SK-N-SH treated with all-trans-retinoic acid at 6 μM for 48 hours (cell line): ENCODE results near the gene ATP8A2.

ENCODE experiments used
- ATAC-seq: fragments of 200-7000 bp; cut with Tn5 transposase; 3 replicates; pipeline ENCODE4 v1.9.1; 2020; ENCODE audit warnings: mild to moderate bottlenecking, moderate library complexity
- ARNTL ChIP-seq: fragments of 450-650 bp; formaldehyde crosslinking; IDR thresholded peaks from 2 replicates; pipeline ENCODE4 v1.5.0; 2020; ENCODE audit warnings: low read depth, mild to moderate bottlenecking, moderate library complexity, borderline replicate concordance
- BACH2 ChIP-seq: fragments of 250-450 bp; sonication (Bioruptor Pico); IDR thresholded peaks from 2 replicates; pipeline ENCODE4 v1.9.0; 2021; ENCODE audit warnings: mild to moderate bottlenecking, borderline replicate concordance
- CREB5 ChIP-seq: fragments of 250-450 bp; sonication (Bioruptor Pico); IDR thresholded peaks from 2 replicates; pipeline ENCODE4 v1.5.1; 2020; ENCODE audit warnings: low read depth, mild to moderate bottlenecking, moderate library complexity
- CSDC2 ChIP-seq: fragments of 250-450 bp; sonication (Bioruptor Pico); IDR thresholded peaks from 2 replicates; pipeline ENCODE4 v1.5.0; 2020; ENCODE audit warnings: mild to moderate bottlenecking, moderate library complexity
- CSRNP3 ChIP-seq: fragments of 250-450 bp; sonication (Bioruptor Pico); IDR thresholded peaks from 2 replicates; pipeline ENCODE4 v1.5.1; 2021; ENCODE audit warnings: mild to moderate bottlenecking, moderate library complexity
- ESRRG ChIP-seq: fragments of 250-450 bp; sonication (Bioruptor Pico); IDR thresholded peaks from 2 replicates; pipeline ENCODE4 v1.6.1; 2021; ENCODE audit warnings: mild to moderate bottlenecking
- GLIS3 ChIP-seq: fragments of 250-450 bp; sonication (Bioruptor Pico); IDR thresholded peaks from 2 replicates; pipeline ENCODE4 v1.5.0; 2020; ENCODE audit warnings: mild to moderate bottlenecking, moderate library complexity
- ISL1 ChIP-seq: fragments of 250-450 bp; sonication (Bioruptor Pico); IDR thresholded peaks from 2 replicates; pipeline ENCODE4 v2.1.2; 2022; ENCODE audit warnings: mild to moderate bottlenecking, moderate library complexity
- OSR1 ChIP-seq: fragments of 250-450 bp; sonication (Bioruptor Pico); IDR thresholded peaks from 2 replicates; pipeline ENCODE4 v1.8.0; 2022; ENCODE audit warnings: moderate library complexity, mild to moderate bottlenecking, inconsistent platforms
- PATZ1 ChIP-seq: fragments of 250-450 bp; sonication (Bioruptor Pico); IDR thresholded peaks from 2 replicates; pipeline ENCODE4 v1.8.0; 2020; ENCODE audit warnings: mild to moderate bottlenecking, moderate library complexity, borderline replicate concordance
- POU6F1 ChIP-seq: fragments of 250-450 bp; sonication (Bioruptor Pico); IDR thresholded peaks from 2 replicates; pipeline ENCODE4 v1.8.0; 2021; ENCODE audit warnings: low read depth, mild to moderate bottlenecking, moderate library complexity, borderline replicate concordance
- PPARA ChIP-seq: fragments of 250-450 bp; sonication (Bioruptor Pico); IDR thresholded peaks from 2 replicates; pipeline ENCODE4 v1.5.0; 2020; ENCODE audit warnings: mild to moderate bottlenecking, borderline replicate concordance
- SNAI2 ChIP-seq: fragments of 250-450 bp; sonication (Bioruptor Pico); IDR thresholded peaks from 2 replicates; pipeline ENCODE4 v1.5.0; 2020; ENCODE audit warnings: mild to moderate bottlenecking, moderate library complexity
- TCF4 ChIP-seq: fragments of 250-450 bp; sonication (Bioruptor Pico); IDR thresholded peaks from 2 replicates; pipeline ENCODE4 v1.8.0; 2021; ENCODE audit warnings: mild to moderate bottlenecking, moderate library complexity, borderline replicate concordance
- TOX ChIP-seq: fragments of 250-450 bp; sonication (Bioruptor Pico); IDR thresholded peaks from 2 replicates; pipeline ENCODE4 v1.8.0; 2021; ENCODE audit warnings: mild to moderate bottlenecking, moderate library complexity, borderline replicate concordance
- TSHZ2 ChIP-seq: fragments of 250-450 bp; sonication (Bioruptor Pico); IDR thresholded peaks from 2 replicates; pipeline ENCODE4 v1.5.0; 2020; ENCODE audit warnings: mild to moderate bottlenecking, moderate library complexity
- ZFP3 ChIP-seq: fragments of 250-450 bp; sonication (Bioruptor Pico); IDR thresholded peaks from 2 replicates; pipeline ENCODE4 v1.5.0; 2020; ENCODE audit warnings: mild to moderate bottlenecking, moderate library complexity
- ZFP30 ChIP-seq: fragments of 450-650 bp; formaldehyde crosslinking; IDR thresholded peaks from 2 replicates; pipeline ENCODE4 v1.5.0; 2022; ENCODE audit warnings: mild to moderate bottlenecking, moderate library complexity
- ZNF565 ChIP-seq: fragments of 450-650 bp; formaldehyde crosslinking; conservative IDR thresholded peaks from 2 replicates; pipeline ENCODE4 v1.5.0; 2020; ENCODE audit warnings: low read depth, mild to moderate bottlenecking, moderate library complexity
- ZNF70 ChIP-seq: fragments of 450-650 bp; formaldehyde crosslinking; IDR thresholded peaks from 2 replicates; pipeline ENCODE4 v1.5.0; 2020; ENCODE audit warnings: mild to moderate bottlenecking, moderate library complexity
- ZNF8 ChIP-seq: fragments of 450-650 bp; formaldehyde crosslinking; IDR thresholded peaks from 2 replicates; pipeline ENCODE4 v1.5.0; 2020; ENCODE audit warnings: mild to moderate bottlenecking, moderate library complexity

Gene ATP8A2

GRCh38 chr13:25446261-25446660 is 74.5 kb downstream of the ATP8A2 start (continued):
- TF ChIP-seq TCF4 (no peak), CSDC2 (no peak)

GRCh38 chr13:25447396-25447795 is 75.6 kb downstream of the ATP8A2 start:
- no peak for ATAC-seq
- TF ChIP-seq TCF4: no peak
- TF ChIP-seq PATZ1: no peak
- no peak for TF ChIP-seq CSRNP3
- no peak for TF ChIP-seq ISL1 (CRISPR knock-in tag)
- TF ChIP-seq GLIS3 (CRISPR knock-in tag): no peak
- TF ChIP-seq ARNTL: no peak
- TF ChIP-seq POU6F1 (CRISPR knock-in tag): no peak
- TF ChIP-seq ZNF8 (CRISPR knock-in tag): no peak
- TF ChIP-seq OSR1 (CRISPR knock-in tag): no peak
- no peak for TF ChIP-seq CREB5 (CRISPR knock-in tag)
- no peak for TF ChIP-seq ESRRG

GRCh38 chr13:25453850-25454365 is 82.1 kb downstream of the ATP8A2 start:
- no peak for ATAC-seq
- no peak for TF ChIP-seq PPARA (CRISPR knock-in tag)
- TF ChIP-seq CSRNP3: no peak
- no peak for TF ChIP-seq ESRRG
- no peak for TF ChIP-seq TOX (CRISPR knock-in tag)
- TF ChIP-seq CREB5 (CRISPR knock-in tag): no peak
- no peak for TF ChIP-seq ZNF565 (CRISPR knock-in tag)
- TF ChIP-seq OSR1 (CRISPR knock-in tag): no peak
- no peak for TF ChIP-seq TSHZ2 (CRISPR knock-in tag)
- TF ChIP-seq ZNF70 (CRISPR knock-in tag): no peak
- no peak for TF ChIP-seq BACH2 (CRISPR knock-in tag)
- no peak for TF ChIP-seq POU6F1 (CRISPR knock-in tag)
- no peak for TF ChIP-seq ISL1 (CRISPR knock-in tag)
- no peak for TF ChIP-seq GLIS3 (CRISPR knock-in tag)
- no peak for TF ChIP-seq PATZ1
- no peak for TF ChIP-seq ZFP30 (CRISPR knock-in tag)
- no peak for TF ChIP-seq SNAI2 (CRISPR knock-in tag)
- TF ChIP-seq ZNF8 (CRISPR knock-in tag): no peak
- no peak for TF ChIP-seq ARNTL
- TF ChIP-seq TCF4: no peak
- no peak for TF ChIP-seq ZFP3
